GM06990 (cell line): ENCODE measurements around the gene FBXW12.
"Not testable (repeated sequence)": the region's sequence is repeated elsewhere in the genome, so short reads cannot be mapped to it uniquely, and the experiment has no call there.

Experiments
- DNase-seq: peaks from one replicate; pipeline ENCODE4 v3.0.0-alpha.2; 2011; ENCODE audit not compliant: insufficient read length; ENCODE audit errors: extremely low read depth
- H3K27me3 ChIP-seq: replicated peaks from 2 replicates; pipeline ENCODE4 v1.6.0; 2011; ENCODE audit warnings: low read length; ENCODE audit not compliant: control insufficient read depth, insufficient read depth
- H3K36me3 ChIP-seq: 2 replicates; pipeline ENCODE4 v1.5.1; 2011; ENCODE audit warnings: low read length; ENCODE audit not compliant: control insufficient read depth, insufficient read depth
- H3K4me3 ChIP-seq: replicated peaks from 2 replicates; pipeline ENCODE4 v1.5.1; 2011; ENCODE audit warnings: low read depth, mild to moderate bottlenecking, control low read depth, low read length
- TF ChIP-seq, protein P1 (sequence below): IDR thresholded peaks from 2 replicates; pipeline ENCODE4 v1.5.1; 2011; ENCODE audit warnings: low read length, control low read depth, mild to moderate bottlenecking, inconsistent platforms; ENCODE audit not compliant: insufficient read depth, poor library complexity, severe bottlenecking

Gene FBXW12, protein sequence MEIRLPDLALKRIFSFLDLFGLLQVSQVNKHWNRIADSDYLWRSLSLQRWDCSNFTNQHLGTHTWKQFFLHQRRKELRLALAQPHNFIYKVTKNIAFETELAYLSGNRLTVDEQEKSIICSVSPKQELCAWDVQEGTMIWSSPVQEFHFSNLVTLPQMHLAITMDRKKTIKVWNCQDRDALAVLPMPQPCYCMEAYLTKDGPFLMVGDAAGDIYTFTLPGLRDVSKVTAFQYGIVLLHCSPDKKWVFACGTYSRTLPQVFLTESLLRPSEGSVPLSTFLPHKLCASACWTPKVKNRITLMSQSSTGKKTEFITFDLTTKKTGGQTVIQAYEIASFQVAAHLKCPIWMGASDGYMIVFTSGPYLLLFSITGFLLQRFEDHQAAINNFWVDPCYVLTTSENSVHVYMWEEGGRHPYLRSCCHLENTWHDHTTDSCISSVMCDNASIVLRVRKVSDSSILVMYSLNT

DNA sequence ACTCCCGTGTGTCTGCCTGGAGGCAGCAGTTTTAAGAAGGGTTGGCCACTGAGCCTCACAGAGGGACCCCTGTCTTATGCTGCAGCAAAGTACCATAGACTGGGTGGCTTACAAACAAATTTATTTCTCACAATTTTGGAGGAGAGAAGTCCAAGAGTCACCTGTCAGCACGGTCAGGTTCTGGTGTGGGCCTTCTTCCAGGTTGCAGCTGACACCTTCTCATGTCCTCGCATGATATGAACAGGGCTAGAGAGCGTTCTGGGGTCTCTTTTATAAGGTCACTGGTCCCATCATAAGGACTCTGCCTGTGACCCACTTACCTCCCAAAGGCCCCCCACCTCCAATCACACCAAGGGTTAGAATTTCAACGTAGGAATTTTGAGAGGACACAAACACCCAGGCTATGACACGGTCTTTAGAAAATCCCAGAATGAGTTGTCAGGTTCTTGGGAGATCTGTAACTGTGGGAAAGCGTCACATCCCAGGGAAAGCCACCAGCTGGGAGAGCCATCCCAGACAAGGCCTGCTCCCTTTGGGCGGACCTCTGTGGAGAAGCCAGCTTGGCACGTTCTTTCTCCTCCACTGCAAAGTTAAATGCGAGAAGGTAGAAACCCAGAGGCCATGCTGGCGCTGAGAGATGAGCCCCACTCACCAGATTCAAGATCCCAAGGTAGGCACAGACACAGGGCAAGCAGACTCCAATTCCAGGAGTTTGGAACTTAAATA lies at the start of gene FBXW12:
FBXW12 (plus strand) TSS at position 569 of the 726 bp plus-strand sequence. CDS start 549 bp downstream, outside the sequence.
- TF ChIP-seq, protein P1, sequence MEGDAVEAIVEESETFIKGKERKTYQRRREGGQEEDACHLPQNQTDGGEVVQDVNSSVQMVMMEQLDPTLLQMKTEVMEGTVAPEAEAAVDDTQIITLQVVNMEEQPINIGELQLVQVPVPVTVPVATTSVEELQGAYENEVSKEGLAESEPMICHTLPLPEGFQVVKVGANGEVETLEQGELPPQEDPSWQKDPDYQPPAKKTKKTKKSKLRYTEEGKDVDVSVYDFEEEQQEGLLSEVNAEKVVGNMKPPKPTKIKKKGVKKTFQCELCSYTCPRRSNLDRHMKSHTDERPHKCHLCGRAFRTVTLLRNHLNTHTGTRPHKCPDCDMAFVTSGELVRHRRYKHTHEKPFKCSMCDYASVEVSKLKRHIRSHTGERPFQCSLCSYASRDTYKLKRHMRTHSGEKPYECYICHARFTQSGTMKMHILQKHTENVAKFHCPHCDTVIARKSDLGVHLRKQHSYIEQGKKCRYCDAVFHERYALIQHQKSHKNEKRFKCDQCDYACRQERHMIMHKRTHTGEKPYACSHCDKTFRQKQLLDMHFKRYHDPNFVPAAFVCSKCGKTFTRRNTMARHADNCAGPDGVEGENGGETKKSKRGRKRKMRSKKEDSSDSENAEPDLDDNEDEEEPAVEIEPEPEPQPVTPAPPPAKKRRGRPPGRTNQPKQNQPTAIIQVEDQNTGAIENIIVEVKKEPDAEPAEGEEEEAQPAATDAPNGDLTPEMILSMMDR = no peak
- Histone ChIP-seq H3K36me3 (no peaks in the 10 kb centered on the region), H3K27me3 (no peaks in the 10 kb centered on the region; the same call in 1 of the 2 replicates), H3K4me3 (no peak within 1 kb of the TSS)
- DNase-seq = no peak

DNA sequence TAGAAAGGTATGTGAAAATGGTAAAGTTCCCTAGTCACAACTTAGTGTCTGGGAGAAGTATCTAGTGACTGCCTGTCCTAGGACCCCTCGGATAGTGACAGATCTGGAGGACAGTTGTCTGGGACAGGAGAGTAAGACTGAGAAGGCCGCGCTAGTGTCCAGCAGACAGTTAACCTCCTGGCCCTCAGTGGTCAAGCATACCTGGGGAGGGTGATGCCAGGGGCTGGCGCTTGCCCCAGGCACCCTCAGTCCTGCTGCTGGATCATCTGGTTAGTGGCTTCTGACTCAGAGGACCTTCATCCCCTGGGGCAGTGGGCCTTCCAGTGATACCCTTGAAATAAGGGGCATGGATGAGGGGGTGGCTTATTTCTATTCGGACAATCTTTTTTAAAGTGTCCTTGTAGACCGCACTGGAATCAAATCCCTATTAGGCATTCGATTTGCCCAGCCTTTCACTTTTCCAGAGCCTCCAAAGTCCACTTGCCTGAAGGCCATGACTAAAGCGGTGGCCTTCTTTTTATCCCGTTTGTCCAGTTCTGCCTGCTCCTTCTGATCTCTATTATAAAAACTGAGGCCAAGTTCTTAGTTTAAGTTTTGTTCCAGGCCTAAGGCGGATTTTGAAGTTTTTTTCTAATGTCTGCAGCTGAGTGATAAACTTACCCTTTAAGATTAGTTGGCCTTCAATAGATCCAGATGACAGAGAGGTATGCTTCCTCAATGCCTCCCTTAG lies 40.1 kb upstream of the FBXW12 start:
- H3K36me3 ChIP-seq, H3K27me3 ChIP-seq, DNase-seq, H3K4me3 ChIP-seq: not testable (repeated sequence)

DNA sequence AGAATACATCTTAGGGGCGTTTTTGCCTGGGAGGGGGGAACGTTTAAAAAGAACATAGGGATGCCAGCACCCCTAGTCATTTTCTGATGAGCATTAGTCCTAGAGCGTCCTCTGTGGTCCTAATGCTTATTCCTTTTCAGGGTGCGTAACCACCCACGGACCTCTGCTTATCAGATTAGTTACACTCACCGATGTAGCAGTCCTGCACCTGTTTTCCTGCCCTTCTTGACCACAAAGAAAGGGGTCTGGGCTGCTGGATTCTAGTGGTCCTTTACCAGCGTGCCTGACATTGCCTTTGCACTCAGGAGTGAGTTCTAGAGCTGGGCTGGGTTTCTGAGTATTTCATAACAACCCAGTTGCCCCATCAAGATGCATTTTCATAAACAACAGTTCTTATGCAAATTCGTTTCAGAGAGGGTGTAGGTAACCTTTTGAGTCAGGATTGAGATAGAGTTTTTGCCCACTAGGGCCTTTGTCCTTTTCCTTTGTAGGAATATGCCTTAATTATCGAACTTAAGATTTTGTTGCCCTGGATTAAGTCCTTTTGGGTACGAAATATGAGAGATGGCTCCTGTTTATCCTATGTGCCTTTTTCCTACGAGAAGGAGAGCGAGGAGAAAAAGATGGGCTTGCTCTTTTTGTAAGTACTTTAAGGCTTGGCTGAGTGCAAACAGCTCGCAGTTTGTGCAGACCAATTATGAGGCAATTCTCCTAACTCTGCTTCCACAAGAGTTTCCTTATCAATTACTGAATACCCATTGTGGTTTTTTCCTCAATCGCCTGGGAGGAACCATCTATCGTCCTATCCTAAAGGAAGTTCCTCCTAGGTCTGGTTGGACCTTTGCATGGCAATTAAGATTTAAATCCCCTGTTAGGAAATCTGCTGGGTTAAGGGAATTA lies 38.4 kb upstream of the FBXW12 start, which contains the start of gene SPINK8:
SPINK8 (minus strand) TSS at position 316 of the 900 bp plus-strand sequence. CDS start 5,320 bp downstream, outside the sequence.
- not testable (repeated sequence) for H3K4me3 ChIP-seq, H3K36me3 ChIP-seq, DNase-seq, H3K27me3 ChIP-seq

DNA sequence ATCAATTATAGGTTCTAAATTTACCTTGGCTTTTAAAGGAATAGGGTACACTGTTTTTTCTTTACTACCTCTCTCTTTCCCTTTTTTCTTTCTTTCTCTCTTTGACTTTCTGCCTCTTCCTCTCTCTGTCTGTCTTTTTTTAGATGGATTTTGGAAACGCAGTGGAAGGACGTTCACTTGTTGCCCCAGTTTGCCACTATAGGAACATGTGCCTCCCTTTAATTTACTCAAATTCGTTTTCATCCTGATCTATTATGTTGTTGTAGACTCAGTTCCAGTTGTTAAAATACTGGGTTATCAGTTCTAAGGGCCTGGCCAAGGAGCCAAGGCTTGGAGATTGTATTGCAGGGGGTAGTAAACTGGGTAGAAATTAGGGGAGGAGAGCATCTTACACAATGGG lies 37.4 kb upstream of the FBXW12 start:
- no peak overlapping the region for H3K4me3 ChIP-seq
- H3K36me3 ChIP-seq = no peaks in the 10 kb centered on the region
- DNase-seq = no peak
- H3K27me3 ChIP-seq = no peaks in the 10 kb centered on the region; the same call in 1 of the 2 replicates
- TF ChIP-seq, protein P1 = no peak

DNA sequence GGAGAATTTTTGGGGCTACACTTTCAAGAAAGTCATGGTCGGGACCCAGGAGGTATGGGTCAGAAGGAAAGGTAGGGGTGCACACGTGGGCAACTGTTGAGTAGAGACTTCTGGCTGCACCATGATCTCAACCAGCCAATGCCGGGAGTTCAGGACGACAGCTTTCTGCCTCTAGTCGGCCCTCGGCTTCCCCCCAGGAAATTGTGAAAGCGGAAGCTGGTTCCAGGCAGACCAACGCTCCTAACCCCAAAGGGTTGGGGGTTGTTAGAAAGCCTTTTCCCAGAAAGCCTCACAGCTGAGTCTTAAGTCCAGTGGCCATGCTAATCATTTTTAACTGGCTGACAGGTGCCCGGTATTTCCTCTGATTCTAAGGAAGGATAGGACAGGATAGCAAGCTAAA lies 36.7 kb upstream of the FBXW12 start:
- DNase-seq, H3K4me3 ChIP-seq, H3K27me3 ChIP-seq, H3K36me3 ChIP-seq: not testable (repeated sequence)

DNA sequence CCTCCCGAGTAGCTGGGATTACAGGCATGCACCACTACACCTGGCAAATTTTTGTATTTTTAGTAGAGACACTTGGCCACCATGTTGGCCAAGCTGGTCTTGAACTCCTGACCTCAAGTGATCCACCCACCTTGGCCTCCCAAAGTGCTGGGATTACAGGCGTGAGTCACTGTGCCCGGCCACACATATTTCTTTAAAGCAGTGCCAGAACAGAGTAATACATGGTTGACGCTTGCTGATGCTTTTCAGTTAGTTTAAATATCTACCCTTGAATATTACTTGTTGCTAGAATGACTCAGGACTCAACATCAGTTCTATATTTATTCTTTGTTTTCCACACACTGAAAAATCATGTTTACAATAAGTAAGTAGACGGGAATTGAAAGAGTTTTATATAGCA lies 34.5 kb upstream of the FBXW12 start:
- DNase-seq, H3K4me3 ChIP-seq, H3K27me3 ChIP-seq, H3K36me3 ChIP-seq: not testable (repeated sequence)

DNA sequence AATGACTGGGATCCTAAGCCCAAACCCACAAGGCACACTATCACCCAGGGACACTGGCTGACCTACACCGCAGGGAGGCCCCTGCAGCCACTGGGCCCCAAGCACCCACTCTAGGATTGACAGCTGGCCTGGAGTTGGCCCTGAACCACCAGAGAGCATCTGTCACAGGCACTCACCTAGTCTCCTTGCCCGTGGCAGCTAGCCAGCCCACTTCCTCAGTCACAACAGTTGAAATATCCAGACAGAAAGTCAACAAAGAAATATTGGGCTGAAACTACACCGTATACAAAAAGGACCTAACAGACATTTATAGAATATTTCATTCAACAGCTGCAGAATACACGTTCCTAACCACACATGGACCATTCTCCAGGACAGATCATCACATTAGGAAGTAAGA lies 33.4 kb upstream of the FBXW12 start:
- no peak for DNase-seq
- H3K36me3 ChIP-seq = no peaks in the 10 kb centered on the region
- TF ChIP-seq, protein P1 = no peak
- no peak overlapping the region for H3K4me3 ChIP-seq
- no peaks in the 10 kb centered on the region; the same call in 1 of the 2 replicates for H3K27me3 ChIP-seq
